ENCODE measurements around the gene PGM1. TPM values are rescaled to one million over a fixed set of nuclear protein-coding genes. Genes with fewer than 3 reads are reported as not detected.
A peak's percentile ranks its signal among the peaks of the same experiment; 100 is the strongest.

PGM1 gene
- total RNA-seq, 1 experiment from 2014 or later: 10.7 TPM

GRCh38 chr1:63612971-63613370 is 19.8 kb downstream of the PGM1 start:
- DNase-seq (ENCODE audit: low spot score): no peak
- no TSS peak for BruUV-seq (replicated peaks)

GRCh38 chr1:63615768-63616420 is 22.7 kb downstream of the PGM1 start:
- peak; percentile 81 for DNase-seq (ENCODE audit: low spot score)
- ChIA-PET POLR2A (ENCODE audit: low non-redundant PET) (no interaction called here), CTCF (interaction anchor here (1.3 kb wide), 1 partner anchor 630 kb away, joined by 5 read pairs; no protein-coding TSS in a partner anchor)
- no peak overlapping the region for H3K4me3 ChIP-seq (ENCODE audit: low read depth, low read length, poor library complexity, severe bottlenecking)
- no TSS peak for BruUV-seq (replicated peaks)
- H3K27me3 ChIP-seq (replicated peaks; ENCODE audit: insufficient read depth, low read depth, low read length, poor library complexity): no peaks in the 10 kb centered on the region
- H3K9me3 ChIP-seq (ENCODE audit: low read depth, low read length, poor library complexity, severe bottlenecking): no peaks in the 10 kb centered on the region
- no peak for TF ChIP-seq EZH2 (IDR thresholded peaks at IDR 0.05; ENCODE audit: borderline replicate concordance, low read depth, low read length, poor library complexity, severe bottlenecking)
- TF ChIP-seq CTCF (conservative IDR thresholded peaks at IDR 0.05; ENCODE audit: low read depth, low read length): peak; percentile 73
- intact Hi-C loops (cut with micrococcal nuclease; ENCODE audit: unreplicated experiment): loop anchor here (1.0 to 5.0 kb wide), 5 partner anchors 76 to 1206 kb away; no protein-coding TSS in a partner anchor
- H3K27ac ChIP-seq (ENCODE audit: low read depth, low read length, poor library complexity, severe bottlenecking): no peak overlapping the region
- no peaks in the 10 kb centered on the region for H3K36me3 ChIP-seq (ENCODE audit: insufficient read depth, low read length, poor library complexity, severe bottlenecking)
- H3K4me1 ChIP-seq (ENCODE audit: insufficient read depth, low read length, poor library complexity, severe bottlenecking): no peaks in the 10 kb centered on the region

More at GRCh38 chr1:63612971-63613370, 19.8 kb downstream of the PGM1 start:
- no peaks in the 10 kb centered on the region for H3K9me3 ChIP-seq (ENCODE audit: low read depth, low read length, poor library complexity, severe bottlenecking)
- no peaks in the 10 kb centered on the region for H3K36me3 ChIP-seq (ENCODE audit: insufficient read depth, low read length, poor library complexity, severe bottlenecking)
- no peaks in the 10 kb centered on the region for H3K27me3 ChIP-seq (replicated peaks; ENCODE audit: insufficient read depth, low read depth, low read length, poor library complexity)
- ChIA-PET POLR2A (ENCODE audit: low non-redundant PET) (no interaction called here), CTCF (no interaction called here)
- no peaks in the 10 kb centered on the region for H3K4me1 ChIP-seq (ENCODE audit: insufficient read depth, low read length, poor library complexity, severe bottlenecking)
- intact Hi-C loops (cut with micrococcal nuclease; ENCODE audit: unreplicated experiment): no loop called here
- H3K27ac ChIP-seq (ENCODE audit: low read depth, low read length, poor library complexity, severe bottlenecking): no peak overlapping the region
- no peak for TF ChIP-seq CTCF (conservative IDR thresholded peaks at IDR 0.05; ENCODE audit: low read depth, low read length)
- no peak for TF ChIP-seq EZH2 (IDR thresholded peaks at IDR 0.05; ENCODE audit: borderline replicate concordance, low read depth, low read length, poor library complexity, severe bottlenecking)
- H3K4me3 ChIP-seq (ENCODE audit: low read depth, low read length, poor library complexity, severe bottlenecking): no peak overlapping the region

GRCh38 chr1:63617450-63617849 is 24.2 kb downstream of the PGM1 start:
- Histone ChIP-seq H3K9me3 (ENCODE audit: low read depth, low read length, poor library complexity, severe bottlenecking) (no peaks in the 10 kb centered on the region), H3K4me1 (ENCODE audit: insufficient read depth, low read length, poor library complexity, severe bottlenecking) (no peaks in the 10 kb centered on the region), H3K27ac (ENCODE audit: low read depth, low read length, poor library complexity, severe bottlenecking) (no peak overlapping the region), H3K4me3 (ENCODE audit: low read depth, low read length, poor library complexity, severe bottlenecking) (no peak overlapping the region), H3K36me3 (ENCODE audit: insufficient read depth, low read length, poor library complexity, severe bottlenecking) (no peaks in the 10 kb centered on the region), H3K27me3 (replicated peaks; ENCODE audit: insufficient read depth, low read depth, low read length, poor library complexity) (no peaks in the 10 kb centered on the region)
- TF ChIP-seq CTCF (conservative IDR thresholded peaks at IDR 0.05; ENCODE audit: low read depth, low read length): no peak
- TF ChIP-seq EZH2 (IDR thresholded peaks at IDR 0.05; ENCODE audit: borderline replicate concordance, low read depth, low read length, poor library complexity, severe bottlenecking): no peak
- intact Hi-C loops (cut with micrococcal nuclease; ENCODE audit: unreplicated experiment): loop anchor here (5.0 kb wide), 4 partner anchors 75 to 1205 kb away; no protein-coding TSS in a partner anchor
- ChIA-PET CTCF (interaction anchor here (1.0 kb wide), 1 partner anchor 75 kb away, joined by 3 read pairs; no protein-coding TSS in a partner anchor), POLR2A (ENCODE audit: low non-redundant PET) (no interaction called here)
- BruUV-seq (replicated peaks): no TSS peak
- DNase-seq (ENCODE audit: low spot score): no peak
